ENCODE results near the gene PARD6A.

DNA sequence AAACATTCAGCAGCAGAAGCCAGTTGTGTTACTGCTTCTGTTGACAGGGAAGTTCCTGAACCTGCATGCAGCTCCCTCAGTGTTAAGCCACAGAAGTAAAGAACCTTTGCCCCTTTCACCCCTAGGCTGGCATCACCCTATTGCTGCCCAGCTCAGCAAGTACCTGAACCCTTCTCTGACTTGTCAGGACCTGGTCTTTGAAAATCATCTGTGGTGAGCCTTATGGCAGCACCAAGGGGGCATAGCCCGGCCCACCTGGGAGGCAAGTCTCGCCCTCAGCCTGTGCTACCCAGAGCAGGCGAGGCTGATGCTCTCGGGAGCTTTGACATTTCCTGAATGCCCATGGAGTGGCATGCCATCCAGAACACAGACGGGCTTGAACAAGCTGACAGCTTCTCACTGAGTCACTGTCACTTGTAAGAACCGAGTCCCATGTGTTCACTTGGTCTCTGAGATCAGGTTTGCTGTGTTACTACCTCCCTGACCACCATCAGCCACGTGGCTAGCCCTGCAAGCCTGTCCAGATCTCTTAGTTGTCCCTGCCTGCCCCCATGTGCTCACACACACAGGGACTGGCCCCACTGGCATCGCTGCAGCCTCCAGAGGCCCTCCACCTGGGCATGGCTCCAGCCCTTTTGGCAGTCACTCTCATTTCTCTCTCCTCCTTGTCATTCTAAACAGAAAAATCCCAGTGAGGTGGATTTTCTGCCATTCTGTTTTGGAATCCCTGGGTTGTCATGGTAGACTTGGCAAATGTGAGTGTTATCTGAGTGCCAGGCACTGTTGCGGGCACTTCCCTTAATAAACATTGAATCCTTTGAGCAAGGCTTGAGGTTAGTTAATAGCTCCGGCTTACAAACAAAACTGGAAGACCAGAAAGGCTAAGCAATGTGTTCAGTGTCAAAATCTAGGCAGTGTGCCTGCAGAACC is 18.7 kb upstream of the PARD6A start:
- TF ChIP-seq YY1 (IDR thresholded peaks at IDR 0.05; ENCODE audit: low read depth) = no peak
- TF ChIP-seq EP300 (IDR thresholded peaks at IDR 0.05; ENCODE audit: borderline replicate concordance) = no peak
- TF ChIP-seq RAD21 (IDR thresholded peaks at IDR 0.05; ENCODE audit: low read depth) = no peak
- TF ChIP-seq, protein P1, sequence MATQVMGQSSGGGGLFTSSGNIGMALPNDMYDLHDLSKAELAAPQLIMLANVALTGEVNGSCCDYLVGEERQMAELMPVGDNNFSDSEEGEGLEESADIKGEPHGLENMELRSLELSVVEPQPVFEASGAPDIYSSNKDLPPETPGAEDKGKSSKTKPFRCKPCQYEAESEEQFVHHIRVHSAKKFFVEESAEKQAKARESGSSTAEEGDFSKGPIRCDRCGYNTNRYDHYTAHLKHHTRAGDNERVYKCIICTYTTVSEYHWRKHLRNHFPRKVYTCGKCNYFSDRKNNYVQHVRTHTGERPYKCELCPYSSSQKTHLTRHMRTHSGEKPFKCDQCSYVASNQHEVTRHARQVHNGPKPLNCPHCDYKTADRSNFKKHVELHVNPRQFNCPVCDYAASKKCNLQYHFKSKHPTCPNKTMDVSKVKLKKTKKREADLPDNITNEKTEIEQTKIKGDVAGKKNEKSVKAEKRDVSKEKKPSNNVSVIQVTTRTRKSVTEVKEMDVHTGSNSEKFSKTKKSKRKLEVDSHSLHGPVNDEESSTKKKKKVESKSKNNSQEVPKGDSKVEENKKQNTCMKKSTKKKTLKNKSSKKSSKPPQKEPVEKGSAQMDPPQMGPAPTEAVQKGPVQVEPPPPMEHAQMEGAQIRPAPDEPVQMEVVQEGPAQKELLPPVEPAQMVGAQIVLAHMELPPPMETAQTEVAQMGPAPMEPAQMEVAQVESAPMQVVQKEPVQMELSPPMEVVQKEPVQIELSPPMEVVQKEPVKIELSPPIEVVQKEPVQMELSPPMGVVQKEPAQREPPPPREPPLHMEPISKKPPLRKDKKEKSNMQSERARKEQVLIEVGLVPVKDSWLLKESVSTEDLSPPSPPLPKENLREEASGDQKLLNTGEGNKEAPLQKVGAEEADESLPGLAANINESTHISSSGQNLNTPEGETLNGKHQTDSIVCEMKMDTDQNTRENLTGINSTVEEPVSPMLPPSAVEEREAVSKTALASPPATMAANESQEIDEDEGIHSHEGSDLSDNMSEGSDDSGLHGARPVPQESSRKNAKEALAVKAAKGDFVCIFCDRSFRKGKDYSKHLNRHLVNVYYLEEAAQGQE (IDR thresholded peaks at IDR 0.05; ENCODE audit: low read depth) = no peak
- TF ChIP-seq TEAD4 (IDR thresholded peaks at IDR 0.05) = no peak
- no peak for TF ChIP-seq NFIC (IDR thresholded peaks at IDR 0.05)
